K562 (cell line): ENCODE measurements around the gene MAN1A1. TPM values are rescaled to one million over a fixed set of nuclear protein-coding genes. Genes with fewer than 3 reads are reported as not detected.
A peak's percentile ranks its signal among the peaks of the same experiment; 100 is the strongest.

Source experiments
- FOXJ2 ChIP-seq: fragments of 200-800 bp; sonication (Bioruptor generic); IDR thresholded peaks from 2 replicates; pipeline ENCODE4 v1.6.1; 2016; ENCODE audit warnings: missing genetic modification characterization, missing compliant biosample characterization
- JUN ChIP-seq, 2 experiments: sonication (generic) in 1 of 2; formaldehyde crosslinking in 1 of 2; IDR thresholded peaks; 2 replicates each; pipeline versions ENCODE4 v1.6.1 to v1.8.0; 2012 to 2022; ENCODE audit warnings: borderline replicate concordance in 2 of 2, mild to moderate bottlenecking in 2 of 2, improper control_type of control experiment in 1 of 2, low read depth in 1 of 2, low read length in 1 of 2, missing genetic modification reagents in 1 of 2
- KLF10 ChIP-seq: fragments of 250-450 bp; sonication (Bioruptor Pico); IDR thresholded peaks from 2 replicates; pipeline ENCODE4 v1.6.1; 2021; ENCODE audit warnings: matching md5 sums
- MTA1 ChIP-seq: fragments of 450-650 bp; IDR thresholded peaks from 2 replicates; pipeline ENCODE4 v1.6.1; 2017; ENCODE audit warnings: borderline replicate concordance
- POLR2G ChIP-seq: fragments of 200-400 bp; formaldehyde crosslinking; IDR thresholded peaks from 2 replicates; pipeline ENCODE4 v1.6.1; 2017; ENCODE audit warnings: low read depth, mild to moderate bottlenecking, antibody characterized with exemption, low read length, moderate library complexity
- SLC30A9 ChIP-seq: fragments of 250-450 bp; sonication (Bioruptor Pico); IDR thresholded peaks from 2 replicates; pipeline ENCODE4 v1.8.0; 2022; ENCODE audit warnings: mild to moderate bottlenecking, moderate library complexity
- SRSF7 ChIP-seq: fragments of 200-400 bp; formaldehyde crosslinking; optimal IDR thresholded peaks from 2 replicates; pipeline ENCODE3; 2017; ENCODE audit warnings: mild to moderate bottlenecking, low read depth, low read length
- STAT5B ChIP-seq: fragments of 250-450 bp; sonication (Bioruptor Pico); IDR thresholded peaks from 2 replicates; pipeline ENCODE4 v1.8.0; 2021; ENCODE audit warnings: mild to moderate bottlenecking, inconsistent platforms
- TBL1XR1 ChIP-seq, 2 experiments: IDR thresholded peaks; 2 replicates each; pipeline ENCODE4 v1.6.1; 2012; ENCODE audit warnings: improper control_type of control experiment in 2 of 2, low read length in 2 of 2, mild to moderate bottlenecking in 1 of 2
- ZNF146 ChIP-seq: IDR thresholded peaks from one replicate; pipeline ENCODE4 v1.6.1; 2018; ENCODE audit warnings: missing compliant biosample characterization; ENCODE audit not compliant: unreplicated experiment
- ZNF445 ChIP-seq: fragments of 250-450 bp; sonication (Bioruptor Pico); IDR thresholded peaks from 2 replicates; pipeline ENCODE4 v1.4.0; 2020; ENCODE audit warnings: low read depth, mild to moderate bottlenecking, moderate library complexity
- polyA plus RNA-seq, 8 experiments: library from polyadenylated mRNA; depleted of rRNA in 4 of 8; stranded (reverse) in 5 of 8; unstranded in 3 of 8; fragments of >200 nt; fragmentation: Nextera tagmentation in 2 of 8; fragmentation: Illumina TruSeq in 1 of 8; extraction: Ambion mirVana in 2 of 8; extraction: Trizol in 1 of 8; gene quantifications; 2 replicates each; pipeline versions ENCODE4 v1.2.1 to v1.2.3, GENCODE V29; 2011 to 2014; ENCODE audit warnings: inconsistent platforms in 1 of 8, missing spikeins in 1 of 8
- total RNA-seq, 7 experiments: library from RNA; depleted of rRNA in 6 of 7; stranded (reverse); fragments of >200 nt in 6 of 7; fragmentation: Illumina TruSeq in 2 of 7; extraction: Trizol in 2 of 7; gene quantifications; 2 replicates each; pipeline versions ENCODE4 v1.2.1 to v1.2.3, GENCODE V29; 2011 to 2021; ENCODE audit warnings: low replicate concordance in 1 of 7
- TF ChIP-seq, protein P1 (sequence below), 2 experiments: fragments of 450-650 bp; IDR thresholded peaks; 2 replicates each; pipeline ENCODE4 v1.6.1; 2018; ENCODE audit warnings: mild to moderate bottlenecking in 2 of 2, low read depth in 1 of 2; ENCODE audit not compliant: partially characterized antibody in 2 of 2
- TF ChIP-seq, protein P2 (sequence below): fragments of 250-450 bp; sonication (Bioruptor Pico); IDR thresholded peaks from 2 replicates; pipeline ENCODE4 v1.8.0; 2022; ENCODE audit warnings: moderate library complexity, mild to moderate bottlenecking, inconsistent platforms
- TF ChIP-seq, protein P3 (sequence below): fragments of 450-650 bp; IDR thresholded peaks from 2 replicates; pipeline ENCODE4 v1.6.1; 2016; ENCODE audit warnings: mild to moderate bottlenecking
- TF ChIP-seq, protein P4 (sequence below): sonication (generic); formaldehyde crosslinking; IDR thresholded peaks from 2 replicates; pipeline ENCODE4 v1.8.0; 2023; ENCODE audit warnings: mild to moderate bottlenecking, missing genetic modification reagents

Gene MAN1A1
- total and polyA plus RNA-seq, 9 of the 15 experiments (the other 6 are each of a cell fraction or from before 2014, with no cell fraction given): 24.5 to 78.4 (median 59.7) TPM

DNA sequence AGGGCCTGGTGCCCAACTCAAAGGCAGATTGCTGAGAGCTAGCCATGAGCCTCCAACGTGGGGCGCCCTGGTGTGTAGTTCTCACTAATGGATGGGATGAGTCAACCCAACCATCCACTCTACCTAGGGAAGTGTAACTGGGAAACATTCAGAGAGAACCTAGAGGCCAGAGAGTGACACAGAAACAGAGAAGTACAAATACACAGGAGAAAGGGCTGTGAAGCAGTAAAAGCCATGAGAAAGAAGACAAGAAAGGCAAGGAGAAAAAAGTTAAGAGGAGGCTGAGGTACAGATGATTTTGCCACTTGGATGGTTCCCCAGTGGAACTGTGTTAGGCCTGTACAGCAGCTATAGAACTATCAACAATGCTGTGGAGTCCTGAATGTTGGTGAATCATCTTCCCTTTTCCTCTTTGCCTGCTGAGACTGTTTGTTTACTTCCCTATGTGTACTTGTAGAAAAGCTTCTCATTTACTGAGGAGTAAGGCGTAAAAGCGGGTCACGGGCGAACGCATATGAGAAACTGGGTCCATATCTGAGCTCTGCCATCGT, 39.0 kb downstream of the MAN1A1 start (continued):
- TF ChIP-seq, protein P1, sequence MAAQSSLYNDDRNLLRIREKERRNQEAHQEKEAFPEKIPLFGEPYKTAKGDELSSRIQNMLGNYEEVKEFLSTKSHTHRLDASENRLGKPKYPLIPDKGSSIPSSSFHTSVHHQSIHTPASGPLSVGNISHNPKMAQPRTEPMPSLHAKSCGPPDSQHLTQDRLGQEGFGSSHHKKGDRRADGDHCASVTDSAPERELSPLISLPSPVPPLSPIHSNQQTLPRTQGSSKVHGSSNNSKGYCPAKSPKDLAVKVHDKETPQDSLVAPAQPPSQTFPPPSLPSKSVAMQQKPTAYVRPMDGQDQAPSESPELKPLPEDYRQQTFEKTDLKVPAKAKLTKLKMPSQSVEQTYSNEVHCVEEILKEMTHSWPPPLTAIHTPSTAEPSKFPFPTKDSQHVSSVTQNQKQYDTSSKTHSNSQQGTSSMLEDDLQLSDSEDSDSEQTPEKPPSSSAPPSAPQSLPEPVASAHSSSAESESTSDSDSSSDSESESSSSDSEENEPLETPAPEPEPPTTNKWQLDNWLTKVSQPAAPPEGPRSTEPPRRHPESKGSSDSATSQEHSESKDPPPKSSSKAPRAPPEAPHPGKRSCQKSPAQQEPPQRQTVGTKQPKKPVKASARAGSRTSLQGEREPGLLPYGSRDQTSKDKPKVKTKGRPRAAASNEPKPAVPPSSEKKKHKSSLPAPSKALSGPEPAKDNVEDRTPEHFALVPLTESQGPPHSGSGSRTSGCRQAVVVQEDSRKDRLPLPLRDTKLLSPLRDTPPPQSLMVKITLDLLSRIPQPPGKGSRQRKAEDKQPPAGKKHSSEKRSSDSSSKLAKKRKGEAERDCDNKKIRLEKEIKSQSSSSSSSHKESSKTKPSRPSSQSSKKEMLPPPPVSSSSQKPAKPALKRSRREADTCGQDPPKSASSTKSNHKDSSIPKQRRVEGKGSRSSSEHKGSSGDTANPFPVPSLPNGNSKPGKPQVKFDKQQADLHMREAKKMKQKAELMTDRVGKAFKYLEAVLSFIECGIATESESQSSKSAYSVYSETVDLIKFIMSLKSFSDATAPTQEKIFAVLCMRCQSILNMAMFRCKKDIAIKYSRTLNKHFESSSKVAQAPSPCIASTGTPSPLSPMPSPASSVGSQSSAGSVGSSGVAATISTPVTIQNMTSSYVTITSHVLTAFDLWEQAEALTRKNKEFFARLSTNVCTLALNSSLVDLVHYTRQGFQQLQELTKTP (IDR thresholded peaks at IDR 0.05; ENCODE audit: low read depth in 1 of 2, partially characterized antibody in 2 of 2): peak in 1 of 2 experiments; percentile 54
- TF ChIP-seq POLR2G (no peak), JUN (IDR thresholded peaks at IDR 0.05; ENCODE audit: borderline replicate concordance, low read depth, low read length) (no peak; the same call in 1 of the 2 replicates), JUN (CRISPR knock-in tag; IDR thresholded peaks at IDR 0.05; ENCODE audit: borderline replicate concordance) (0 out of 2 replicates have a peak, but pooled peaks have one; percentile 51), TBL1XR1 (IDR thresholded peaks at IDR 0.05; ENCODE audit: low read length in 2 of 2) (no peak), ZNF445 (CRISPR knock-in tag) (no peak), MTA1 (no peak; the same call in 1 of the 2 replicates), FOXJ2 (tag) (peak; percentile 20; the same call in 1 of the 2 replicates), ZNF146 (no peak), SLC30A9 (no peak), SRSF7 (no peak), KLF10 (no peak), STAT5B (no peak)
- TF ChIP-seq, protein P2, sequence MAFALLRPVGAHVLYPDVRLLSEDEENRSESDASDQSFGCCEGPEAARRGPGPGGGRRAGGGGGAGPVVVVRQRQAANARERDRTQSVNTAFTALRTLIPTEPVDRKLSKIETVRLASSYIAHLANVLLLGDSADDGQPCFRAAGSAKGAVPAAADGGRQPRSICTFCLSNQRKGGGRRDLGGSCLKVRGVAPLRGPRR (CRISPR knock-in tag): no peak
- TF ChIP-seq, protein P3, sequence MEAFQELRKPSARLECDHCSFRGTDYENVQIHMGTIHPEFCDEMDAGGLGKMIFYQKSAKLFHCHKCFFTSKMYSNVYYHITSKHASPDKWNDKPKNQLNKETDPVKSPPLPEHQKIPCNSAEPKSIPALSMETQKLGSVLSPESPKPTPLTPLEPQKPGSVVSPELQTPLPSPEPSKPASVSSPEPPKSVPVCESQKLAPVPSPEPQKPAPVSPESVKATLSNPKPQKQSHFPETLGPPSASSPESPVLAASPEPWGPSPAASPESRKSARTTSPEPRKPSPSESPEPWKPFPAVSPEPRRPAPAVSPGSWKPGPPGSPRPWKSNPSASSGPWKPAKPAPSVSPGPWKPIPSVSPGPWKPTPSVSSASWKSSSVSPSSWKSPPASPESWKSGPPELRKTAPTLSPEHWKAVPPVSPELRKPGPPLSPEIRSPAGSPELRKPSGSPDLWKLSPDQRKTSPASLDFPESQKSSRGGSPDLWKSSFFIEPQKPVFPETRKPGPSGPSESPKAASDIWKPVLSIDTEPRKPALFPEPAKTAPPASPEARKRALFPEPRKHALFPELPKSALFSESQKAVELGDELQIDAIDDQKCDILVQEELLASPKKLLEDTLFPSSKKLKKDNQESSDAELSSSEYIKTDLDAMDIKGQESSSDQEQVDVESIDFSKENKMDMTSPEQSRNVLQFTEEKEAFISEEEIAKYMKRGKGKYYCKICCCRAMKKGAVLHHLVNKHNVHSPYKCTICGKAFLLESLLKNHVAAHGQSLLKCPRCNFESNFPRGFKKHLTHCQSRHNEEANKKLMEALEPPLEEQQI: 0 out of 2 replicates have a peak, but pooled peaks have one; percentile 20
- TF ChIP-seq, protein P4, sequence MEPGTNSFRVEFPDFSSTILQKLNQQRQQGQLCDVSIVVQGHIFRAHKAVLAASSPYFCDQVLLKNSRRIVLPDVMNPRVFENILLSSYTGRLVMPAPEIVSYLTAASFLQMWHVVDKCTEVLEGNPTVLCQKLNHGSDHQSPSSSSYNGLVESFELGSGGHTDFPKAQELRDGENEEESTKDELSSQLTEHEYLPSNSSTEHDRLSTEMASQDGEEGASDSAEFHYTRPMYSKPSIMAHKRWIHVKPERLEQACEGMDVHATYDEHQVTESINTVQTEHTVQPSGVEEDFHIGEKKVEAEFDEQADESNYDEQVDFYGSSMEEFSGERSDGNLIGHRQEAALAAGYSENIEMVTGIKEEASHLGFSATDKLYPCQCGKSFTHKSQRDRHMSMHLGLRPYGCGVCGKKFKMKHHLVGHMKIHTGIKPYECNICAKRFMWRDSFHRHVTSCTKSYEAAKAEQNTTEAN (CRISPR knock-in tag): 0 out of 2 replicates have a peak, but pooled peaks have one; percentile 68
